Stimulated activated CD4-positive, alpha-beta T cell treated with anti-CD3 and anti-CD28 coated beads, Interleukin-4, amount 100 ng/mL, for 4 hours (primary cell): ENCODE data around the gene PLEKHN1.
"Not testable (repeated sequence)": the region's sequence is repeated elsewhere in the genome, so short reads cannot be mapped to it uniquely, and the experiment has no call there.

Experiments
- DNase-seq, 2 experiments: peaks; one replicate each; pipeline ENCODE4 v3.0.0-alpha.2; 2020

The PLEKHN1 gene

GRCh38 chr1:942864-943533 is 23.3 kb upstream of the PLEKHN1 start:
- peak in 1 of 2 experiments; percentile 21 for DNase-seq

- DNase-seq: no peak
These were observed 22.5 kb upstream of the PLEKHN1 start for GRCh38 chr1:943545-944340.

- DNase-seq: no peak
These were observed 21.6 kb upstream of the PLEKHN1 start for GRCh38 chr1:944341-945325.

- DNase-seq: no peak
These were observed 20.4 kb upstream of the PLEKHN1 start for GRCh38 chr1:945688-946556.

- DNase-seq: not testable (repeated sequence)
These were observed 19.5 kb upstream of the PLEKHN1 start for GRCh38 chr1:946811-947210.

- no peak for DNase-seq
These were observed 18.3 kb upstream of the PLEKHN1 start for GRCh38 chr1:947958-948357.

- DNase-seq: no peak
These were observed 16.0 kb upstream of the PLEKHN1 start for GRCh38 chr1:950268-950667.

GRCh38 chr1:950881-951280 is 15.4 kb upstream of the PLEKHN1 start:
- DNase-seq: no peak

GRCh38 chr1:951364-951763 is 14.9 kb upstream of the PLEKHN1 start:
- no peak for DNase-seq

GRCh38 chr1:952201-952600 is 14.1 kb upstream of the PLEKHN1 start:
- DNase-seq: no peak

- no peak for DNase-seq
These were observed 13.7 kb upstream of the PLEKHN1 start for GRCh38 chr1:952603-953002.

- DNase-seq: no peak
These were observed 12.6 kb upstream of the PLEKHN1 start for GRCh38 chr1:953524-954320.

- DNase-seq: no peak
These were observed 11.4 kb upstream of the PLEKHN1 start for GRCh38 chr1:954927-955326.

- no peak for DNase-seq
These were observed 10.8 kb upstream of the PLEKHN1 start for GRCh38 chr1:955474-955873.

GRCh38 chr1:956636-957035 is 9.6 kb upstream of the PLEKHN1 start:
- DNase-seq: no peak

- peak; percentile 93 to 98 for DNase-seq
These were observed 7.2 kb upstream of the PLEKHN1 start, which contains the start of gene NOC2L for GRCh38 chr1:958823-959730. NOC2L (minus strand) TSS chr1:959256; CDS start chr1:959240, 16 bp downstream.

- no peak for DNase-seq
These were observed 6.4 kb upstream of the PLEKHN1 start for GRCh38 chr1:959731-960362.

- DNase-seq: peak; percentile 75 to 86
These were observed 5.7 kb upstream of the PLEKHN1 start, which contains the start of gene KLHL17 for GRCh38 chr1:960363-961131. KLHL17 (plus strand) TSS chr1:960584; CDS start chr1:960694, 110 bp downstream.
